A549 (cell line): ENCODE data around the gene NDUFA12. TPM values are rescaled to one million over a fixed set of nuclear protein-coding genes. Genes with fewer than 3 reads are reported as not detected.
"Not testable (repeated sequence)": the region's sequence is repeated elsewhere in the genome, so short reads cannot be mapped to it uniquely, and the experiment has no call there.

ENCODE experiments used
- ATAC-seq, 2 experiments: fragments of 200-7000 bp in 1 of 2; fragments of >200 bp in 1 of 2; cut with Nextera tagmentation in 1 of 2; cut with Tn5 transposase in 1 of 2; 3 replicates each; pipeline versions ENCODE4 v1.8.0 to v1.9.1; 2018 to 2020; ENCODE audit warnings: mild to moderate bottlenecking in 1 of 2, moderate library complexity in 1 of 2
- CTCF ChIA-PET: fragments of 300-600 bp; sonication (Branson Sonifier 250); formaldehyde crosslinking; extraction: SDS; loops from one replicate; lab custom pipeline; 2021; ENCODE audit warnings: antibody characterized with exemption, inconsistent platforms; lab: Yijun Ruan, JAX
- POLR2A ChIA-PET: fragments of 350-600 bp; formaldehyde crosslinking; extraction: SDS; loops from one replicate; lab custom pipeline; 2021; ENCODE audit warnings: antibody characterized with exemption, inconsistent platforms; lab: Yijun Ruan, JAX
- DNase-seq, 2 experiments: peaks; one replicate each; pipeline versions ENCODE4 v3.0.0 to v3.0.0-alpha.2; 2011 to 2016; ENCODE audit warnings: low read depth in 1 of 2, low spot score in 1 of 2
- FAIRE-seq: peaks from 2 replicates; lab custom pipeline; 2011; peaks lifted over from hg19 to GRCh38; lab: Jason Lieb, UNC
- H3K27ac ChIP-seq, 2 experiments: fragments of >200 bp; sonication (Bioruptor Twin); formaldehyde crosslinking; 3 replicates each; pipeline ENCODE4 v1.5.1; 2016 to 2017
- H3K4me1 ChIP-seq: fragments of >200 bp; sonication (Bioruptor Twin); formaldehyde crosslinking; 3 replicates; pipeline ENCODE4 v1.6.1; 2016
- H3K4me2 ChIP-seq: fragments of >200 bp; sonication (Bioruptor Twin); formaldehyde crosslinking; 3 replicates; pipeline ENCODE4 v1.6.1; 2016
- H3K4me3 ChIP-seq: fragments of >200 bp; sonication (Bioruptor Twin); formaldehyde crosslinking; 3 replicates; pipeline ENCODE4 v1.5.1; 2016
- H3K9me3 ChIP-seq: fragments of >200 bp; sonication (Bioruptor Twin); formaldehyde crosslinking; 3 replicates; pipeline ENCODE4 v1.6.1; 2016
- CHD2 ChIP-seq: fragments of 150-350 bp; IDR thresholded peaks from 2 replicates; pipeline ENCODE4 v1.6.1; 2014; ENCODE audit warnings: low read length; ENCODE audit not compliant: partially characterized antibody
- CHD4 ChIP-seq: fragments of 200-600 bp; sonication (generic); IDR thresholded peaks from 2 replicates; pipeline ENCODE4 v1.6.1; 2016; ENCODE audit warnings: antibody characterized with exemption, mild to moderate bottlenecking, borderline replicate concordance
- CTCF ChIP-seq: fragments of >200 bp; sonication (Bioruptor Twin); formaldehyde crosslinking; IDR thresholded peaks from 3 replicates; pipeline ENCODE4 v1.5.1; 2016
- EP300 ChIP-seq, 2 experiments: fragments of >200 bp; sonication (Bioruptor Twin); formaldehyde crosslinking; IDR thresholded peaks; 2 replicates in 1 of 2; 3 replicates in 1 of 2; pipeline ENCODE4 v1.6.1; 2016 to 2017
- GATA3 ChIP-seq: IDR thresholded peaks from 2 replicates; pipeline ENCODE4 v1.6.1; 2012; ENCODE audit warnings: borderline replicate concordance
- HDAC2 ChIP-seq: fragments of 200-600 bp; sonication (generic); IDR thresholded peaks from 2 replicates; pipeline ENCODE4 v1.6.1; 2016
- HOXA7 ChIP-seq: fragments of 250-450 bp; sonication (Bioruptor Pico); IDR thresholded peaks from 2 replicates; pipeline ENCODE4 v1.5.0; 2020; ENCODE audit warnings: mild to moderate bottlenecking, moderate library complexity
- HOXB5 ChIP-seq: fragments of 250-450 bp; sonication (Bioruptor Pico); IDR thresholded peaks from 2 replicates; pipeline ENCODE4 v1.5.0; 2020; ENCODE audit warnings: mild to moderate bottlenecking, moderate library complexity
- JUN ChIP-seq, 2 experiments: fragments of >200 bp; sonication (Bioruptor Twin); formaldehyde crosslinking; IDR thresholded peaks; 2 replicates in 1 of 2; 3 replicates in 1 of 2; pipeline ENCODE4 v1.6.1; 2016 to 2017
- JUNB ChIP-seq: fragments of >200 bp; sonication (Bioruptor Twin); formaldehyde crosslinking; IDR thresholded peaks from 2 replicates; pipeline ENCODE4 v1.6.1; 2016
- KDM1A ChIP-seq: fragments of 200-600 bp; sonication (generic); IDR thresholded peaks from 2 replicates; pipeline ENCODE4 v1.6.1; 2016; ENCODE audit warnings: low read depth, mild to moderate bottlenecking
- KDM5A ChIP-seq: fragments of 200-600 bp; sonication (generic); IDR thresholded peaks from 2 replicates; pipeline ENCODE4 v1.6.1; 2016; ENCODE audit warnings: antibody characterized with exemption, mild to moderate bottlenecking
- MAX ChIP-seq: IDR thresholded peaks from 2 replicates; pipeline ENCODE4 v1.6.1; 2012
- MAZ ChIP-seq: fragments of 150-350 bp; IDR thresholded peaks from 2 replicates; pipeline ENCODE4 v1.6.1; 2014; ENCODE audit warnings: antibody characterized with exemption, low read depth, low read length, borderline replicate concordance
- MYC ChIP-seq: IDR thresholded peaks from 2 replicates; pipeline ENCODE4 v1.6.1; 2012; ENCODE audit warnings: mild to moderate bottlenecking, inconsistent platforms, low read length, improper control_type of control experiment, borderline replicate concordance
- NFE2L2 ChIP-seq: fragments of 150-350 bp; conservative IDR thresholded peaks from 2 replicates; pipeline ENCODE4 v1.6.1; 2014; ENCODE audit warnings: low read length
- PBX3 ChIP-seq: IDR thresholded peaks from 2 replicates; pipeline ENCODE4 v1.6.1; 2012
- POLR2A ChIP-seq: IDR thresholded peaks from 2 replicates; pipeline ENCODE4 v1.6.1; 2012; ENCODE audit warnings: mild to moderate bottlenecking, low read length
- POLR2AphosphoS2 ChIP-seq: conservative IDR thresholded peaks from 2 replicates; pipeline ENCODE4 v1.6.1; 2012; ENCODE audit warnings: low read length, improper control_type of control experiment, inconsistent platforms
- RAD21 ChIP-seq, 2 experiments: fragments of >200 bp in 1 of 2; sonication (Bioruptor Twin) in 1 of 2; formaldehyde crosslinking in 1 of 2; IDR thresholded peaks in 1 of 2; conservative IDR thresholded peaks in 1 of 2; 2 replicates in 1 of 2; 3 replicates in 1 of 2; pipeline ENCODE4 v1.6.1; 2012 to 2018; ENCODE audit warnings: inconsistent platforms in 1 of 2
- RARB ChIP-seq: fragments of 250-450 bp; sonication (Bioruptor Pico); IDR thresholded peaks from 2 replicates; pipeline ENCODE4 v1.8.0; 2021; ENCODE audit warnings: mild to moderate bottlenecking, moderate library complexity
- SMC3 ChIP-seq: fragments of >200 bp; sonication (Bioruptor Twin); formaldehyde crosslinking; IDR thresholded peaks from 3 replicates; pipeline ENCODE4 v1.6.1; 2018; ENCODE audit warnings: inconsistent platforms
- SREBF2 ChIP-seq: fragments of 450-650 bp; IDR thresholded peaks from 2 replicates; pipeline ENCODE4 v1.6.1; 2014; ENCODE audit warnings: mild to moderate bottlenecking, moderate library complexity
- TFCP2L1 ChIP-seq: fragments of 250-450 bp; sonication (Bioruptor Pico); IDR thresholded peaks from 2 replicates; pipeline ENCODE4 v1.5.0; 2021; ENCODE audit warnings: mild to moderate bottlenecking
- TP53 ChIP-seq: fragments of 250-450 bp; sonication (Bioruptor Pico); IDR thresholded peaks from 2 replicates; pipeline ENCODE4 v1.5.0; 2021; ENCODE audit warnings: mild to moderate bottlenecking, moderate library complexity
- ZFP36 ChIP-seq: fragments of 450-650 bp; IDR thresholded peaks from 2 replicates; pipeline ENCODE4 v1.6.1; 2014; ENCODE audit warnings: borderline replicate concordance; ENCODE audit not compliant: partially characterized antibody
- WGBS: methylation state at CpG from one replicate; pipeline ENCODE4 v1.1.6; 2017; ENCODE audit errors: missing lambda C conversion rate; 5-methylcytosine and 5-hydroxymethylcytosine counted together
- polyA plus RNA-seq, 4 experiments: library from polyadenylated mRNA; depleted of rRNA in 3 of 4; stranded (reverse); fragments of >200 nt; fragmentation: RNase III in 1 of 4; extraction: RNeasy Plus Mini Kit Qiagen cat#74134 plus additional on column Dnase treatment in 1 of 4; gene quantifications; 2 replicates in 3 of 4; 3 replicates in 1 of 4; pipeline ENCODE4 v1.2.3, GENCODE V29; 2011 to 2017

NDUFA12 gene
- polyA plus RNA-seq, 2 of the 4 experiments (the other 2 are of a cell fraction), result 207 to 257 TPM

- Histone ChIP-seq H3K4me1 (no peaks in the 10 kb centered on the region), H3K27ac (no peak overlapping the region), H3K4me2 (no peak overlapping the region), H3K4me3 (no peak overlapping the region), H3K9me3 (no peaks in the 10 kb centered on the region)
- ATAC-seq, result no peak
- POLR2A ChIA-PET, result no interaction called here
- 90% methylated on average over 8 of the region's 8 CpGs for WGBS
- no peak for FAIRE-seq
- TF ChIP-seq TP53 (no peak), NFE2L2 (no peak), ZFP36 (no peak), TFCP2L1 (CRISPR knock-in tag) (no peak), HOXA7 (CRISPR knock-in tag) (no peak), MAX (no peak), MYC (no peak), JUN (IDR thresholded peaks at IDR 0.05) (no peak)
- CTCF ChIA-PET, result interaction anchor here (0.6 kb wide), 1 partner anchor 136 kb away, joined by 3 read pairs; no protein-coding TSS in a partner anchor
- no peak for DNase-seq
Observed at GRCh38 chr12:94987076-94987669, 16.3 kb downstream of the NDUFA12 start.

GRCh38 chr12:94985099-94985498, 18.4 kb downstream of the NDUFA12 start:
- POLR2A ChIA-PET, DNase-seq, H3K4me2 ChIP-seq, ATAC-seq, FAIRE-seq, H3K4me1 ChIP-seq, H3K4me3 ChIP-seq, H3K9me3 ChIP-seq, H3K27ac ChIP-seq: not testable (repeated sequence)
- CTCF ChIA-PET, result interaction anchor here (1.0 to 1.3 kb wide), 2 partner anchors 232 to 439 kb away, joined by 3 read pairs; partner anchors contain the start of genes FGD6 and VEZT
- 81% methylated on average over 9 of the region's 9 CpGs for WGBS

GRCh38 chr12:94983321-94983720, 20.2 kb downstream of the NDUFA12 start:
- H3K4me2 ChIP-seq, result no peak overlapping the region
- FAIRE-seq, result no peak
- POLR2A ChIA-PET, result no interaction called here
- CTCF ChIA-PET, result interaction anchor here (0.9 to 1.0 kb wide), 2 partner anchors 20 to 22 kb away, joined by 3 to 4 read pairs; no protein-coding TSS in a partner anchor
- WGBS, result 94% methylated on average over 2 of the region's 2 CpGs
- no peak for DNase-seq
- H3K4me3 ChIP-seq, result no peak overlapping the region
- no peak for ATAC-seq
- no peaks in the 10 kb centered on the region for H3K4me1 ChIP-seq
- TF ChIP-seq HOXB5, result no peak
- TF ChIP-seq, all 56 proteins: peak for 0
- no peak overlapping the region for H3K27ac ChIP-seq
- H3K9me3 ChIP-seq, result no peaks in the 10 kb centered on the region

GRCh38 chr12:94982456-94982855, 21.0 kb downstream of the NDUFA12 start:
- Histone ChIP-seq H3K27ac (no peak overlapping the region), H3K9me3 (no peaks in the 10 kb centered on the region)
- DNase-seq (no peak), FAIRE-seq (no peak)
- no peak for TF ChIP-seq EP300 (IDR thresholded peaks at IDR 0.05)
- TF ChIP-seq, all 56 proteins: peak for 0
- Histone ChIP-seq H3K4me1 (no peaks in the 10 kb centered on the region), H3K4me2 (no peak overlapping the region), H3K4me3 (no peak overlapping the region)
- ATAC-seq, result no peak
- POLR2A ChIA-PET, result no interaction called here
- 68% methylated on average over 7 of the region's 7 CpGs for WGBS
- CTCF ChIA-PET, result interaction anchor here (0.9 to 1.5 kb wide), 4 partner anchors 7 to 379 kb away, joined by 3 read pairs; no protein-coding TSS in a partner anchor

GRCh38 chr12:94980577-94980976, 22.9 kb downstream of the NDUFA12 start:
- no peak overlapping the region for H3K27ac ChIP-seq
- DNase-seq (peak in 1 of 2 experiments; percentile 30), ATAC-seq (peak in 1 of 2 experiments; percentile 47; a peak in 1 of 6 replicates), FAIRE-seq (no peak)
- 73% methylated on average over 4 of the region's 4 CpGs for WGBS
- no peak overlapping the region for H3K4me2 ChIP-seq
- no peaks in the 10 kb centered on the region for H3K4me1 ChIP-seq
- POLR2A ChIA-PET, result no interaction called here
- H3K4me3 ChIP-seq, result no peak overlapping the region
- no peaks in the 10 kb centered on the region for H3K9me3 ChIP-seq
- CTCF ChIA-PET, result interaction anchor here (0.9 to 1.5 kb wide), 4 partner anchors 10 to 436 kb away, joined by 3 to 4 read pairs (median 3); no protein-coding TSS in a partner anchor
- TF ChIP-seq RARB (no peak), POLR2AphosphoS2 (no peak), POLR2A (no peak), ZFP36 (no peak), RAD21 (conservative IDR thresholded peaks at IDR 0.05 in 1 of 2, IDR thresholded peaks at IDR 0.05 in 1 of 2) (peak; percentile 35 to 46; a peak in 4 of 5 replicates), SREBF2 (no peak), CHD4 (no peak), KDM5A (no peak), SMC3 (0 out of 3 replicates have a peak, but pooled peaks have one; percentile 13), HDAC2 (no peak), KDM1A (no peak), JUNB (no peak), MYC (no peak), PBX3 (no peak), CHD2 (no peak), CTCF (peak; percentile 41), GATA3 (no peak), MAZ (no peak), TP53 (no peak)
